Retina (tissue), 1 donor: ENCODE data around the gene TPCN1.
A peak's percentile ranks its signal among the peaks of the same experiment; 100 is the strongest.

Experiments used
- DNase-seq: peaks from one replicate; pipeline ENCODE4 v3.0.0-alpha.2; 2016

Gene TPCN1

DNA sequence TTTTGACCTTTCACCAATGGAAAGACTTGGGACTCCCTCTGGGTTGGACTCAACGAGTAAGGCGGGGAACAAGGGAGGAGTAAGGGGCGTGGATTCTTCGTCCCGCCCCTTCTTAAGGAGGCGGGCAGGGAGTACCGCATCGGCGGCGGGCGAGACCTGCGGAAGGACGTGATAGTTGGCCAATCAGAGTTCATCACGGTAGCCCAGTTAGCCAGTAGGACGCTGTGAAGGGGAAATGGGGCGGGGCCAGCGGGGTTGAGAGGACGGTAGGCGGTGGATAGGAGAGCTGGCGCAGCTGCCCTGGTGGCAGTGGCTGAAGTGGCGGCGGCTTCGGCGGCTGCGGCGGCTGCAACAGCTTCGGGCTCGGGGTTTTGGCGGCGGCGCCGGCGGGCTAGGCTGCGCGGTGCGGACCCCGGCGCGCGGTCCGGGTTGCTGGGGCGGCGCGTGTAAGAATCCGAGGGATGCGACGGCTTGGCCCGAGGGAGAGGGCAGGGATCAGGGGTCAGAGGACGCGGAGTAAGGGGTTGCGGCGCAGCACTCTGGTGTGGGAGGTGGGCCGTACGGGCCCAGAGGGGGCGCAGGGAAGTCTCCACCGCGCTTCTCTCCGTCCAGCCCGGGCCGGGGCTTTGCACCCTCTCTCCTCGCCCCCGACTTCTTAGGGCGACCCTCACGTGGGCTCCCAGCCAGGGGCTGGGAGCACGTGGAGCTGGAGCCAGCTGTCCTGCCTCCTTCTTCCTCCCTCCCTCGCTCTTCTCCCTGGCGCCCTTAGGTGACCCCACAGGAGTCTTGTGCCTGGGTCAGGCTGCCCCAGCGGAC, at the start of gene TPCN1:
TSS of gene TPCN1 (plus strand) at position 284 of the 816 bp plus-strand sequence. CDS start 5,389 bp downstream, outside the sequence.
- peak; percentile 97 for DNase-seq

GRCh38 chr12:113171543-113171942, 49.7 kb upstream of the TPCN1 start:
- no peak for DNase-seq

GRCh38 chr12:113172185-113172584, 49.1 kb upstream of the TPCN1 start:
- no peak for DNase-seq

- no peak for DNase-seq
Measured at GRCh38 chr12:113173081-113173698, 48.1 kb upstream of the TPCN1 start.

DNA sequence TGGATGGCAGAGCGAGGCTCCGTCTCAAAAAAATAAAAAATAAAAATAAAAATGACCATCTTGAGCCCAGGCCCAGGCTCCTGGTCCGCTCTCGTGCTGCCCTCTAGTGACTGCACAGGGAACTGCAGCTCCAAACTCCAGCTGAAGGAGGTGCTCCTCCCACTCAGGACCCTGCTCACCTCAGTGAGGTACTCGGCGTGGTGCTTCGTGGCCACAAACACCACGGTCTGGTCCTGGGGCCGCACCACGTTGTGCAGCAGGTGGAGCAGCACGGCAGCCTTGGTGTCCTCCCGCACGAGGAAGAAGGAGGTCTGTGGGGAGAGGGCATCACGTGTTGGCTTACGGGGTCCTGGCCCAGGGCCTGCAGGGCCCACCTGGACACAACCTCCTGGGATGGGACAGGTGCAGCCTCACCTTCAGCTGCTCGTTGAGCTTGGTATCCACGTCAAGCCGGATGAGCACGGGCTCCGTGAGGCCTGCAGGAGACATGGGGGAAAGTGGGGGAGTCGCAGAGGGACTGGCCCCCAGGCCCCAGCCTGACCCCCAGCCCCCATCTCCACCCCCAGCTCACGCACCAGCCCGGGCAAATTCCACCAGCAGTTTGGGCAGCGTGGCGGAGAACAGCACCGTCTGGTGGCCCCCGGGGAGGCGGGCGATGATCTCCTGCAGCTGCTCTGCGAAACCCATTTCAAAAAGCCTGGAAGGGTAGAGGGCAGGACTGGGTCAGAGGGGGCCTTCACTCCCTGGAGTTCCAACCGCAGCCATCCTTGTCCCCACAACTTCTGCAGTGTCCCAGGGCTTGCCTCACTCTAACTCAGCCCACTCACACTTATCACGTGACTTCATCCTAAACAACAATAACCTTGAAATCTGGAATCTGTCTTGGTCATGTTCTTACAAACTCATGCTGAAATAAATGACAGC, 46.5 kb upstream of the TPCN1 start:
- DNase-seq: peak; percentile 77

GRCh38 chr12:113179023-113179422, 42.2 kb upstream of the TPCN1 start:
- no peak for DNase-seq

DNA sequence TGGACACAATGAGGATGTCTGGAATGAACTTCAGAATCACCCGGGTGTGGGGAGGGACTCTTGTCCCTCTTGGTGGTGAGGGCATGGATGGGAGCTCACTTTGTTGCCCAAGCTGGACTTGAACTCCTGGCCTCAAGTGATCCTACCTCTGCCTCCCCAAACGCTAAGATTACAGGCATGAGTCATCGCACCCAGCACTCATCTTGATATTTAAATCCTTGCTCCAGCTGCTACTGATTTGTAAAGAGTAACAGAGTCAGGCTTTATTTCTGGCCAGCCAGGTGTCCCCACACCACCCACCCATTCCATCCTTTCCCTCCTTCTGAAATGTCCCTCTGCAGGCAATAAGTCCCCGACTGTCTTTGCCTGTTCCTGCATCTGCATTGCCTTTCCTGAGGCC, 40.9 kb upstream of the TPCN1 start:
- no peak for DNase-seq

GRCh38 chr12:113181975-113182374, 39.3 kb upstream of the TPCN1 start:
- no peak for DNase-seq

DNA sequence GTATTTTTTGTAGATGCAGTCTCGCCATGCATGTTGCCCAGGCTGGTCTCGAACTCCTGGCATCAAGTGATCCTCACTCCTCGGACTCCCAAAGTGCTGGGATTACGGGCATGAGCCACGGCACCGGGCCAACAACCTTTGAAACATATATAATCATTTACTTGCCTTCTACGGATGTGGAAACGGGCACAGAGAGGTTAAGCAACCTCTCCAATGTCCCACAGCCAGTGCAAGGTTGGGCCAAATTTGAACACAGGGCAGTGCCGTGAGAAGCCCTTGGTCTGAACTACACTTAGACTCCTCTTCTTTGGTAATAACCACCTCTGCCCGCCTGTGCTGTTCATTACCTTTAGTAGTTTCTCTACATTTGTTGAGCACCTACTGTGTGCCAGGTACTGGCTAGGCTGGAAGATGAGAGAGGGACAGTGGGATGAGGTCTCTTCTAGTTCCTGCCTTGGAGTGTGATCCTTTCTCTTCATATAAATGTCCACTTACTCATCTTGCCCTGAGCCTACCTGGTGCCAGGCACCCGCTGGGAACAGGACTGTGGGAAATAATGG, 38.2 kb upstream of the TPCN1 start:
- DNase-seq: no peak

- no peak for DNase-seq
Measured at GRCh38 chr12:113184098-113184899, 37.0 kb upstream of the TPCN1 start.

DNA sequence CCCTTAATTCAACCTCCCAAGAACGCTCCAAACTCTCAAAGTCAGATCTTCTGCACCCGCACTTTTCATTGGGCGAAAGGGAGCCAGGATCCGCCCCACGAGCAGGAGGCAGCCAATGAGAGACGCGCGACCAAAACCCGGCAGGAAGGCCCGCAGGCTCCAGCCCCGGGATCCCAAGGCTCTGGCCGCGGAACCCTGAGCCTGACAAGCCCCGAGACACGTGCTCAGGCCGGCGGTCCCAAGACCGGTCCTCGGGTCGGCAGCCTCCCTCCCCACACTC, 36.4 kb upstream of the TPCN1 start:
- DNase-seq: peak; percentile 96

DNA sequence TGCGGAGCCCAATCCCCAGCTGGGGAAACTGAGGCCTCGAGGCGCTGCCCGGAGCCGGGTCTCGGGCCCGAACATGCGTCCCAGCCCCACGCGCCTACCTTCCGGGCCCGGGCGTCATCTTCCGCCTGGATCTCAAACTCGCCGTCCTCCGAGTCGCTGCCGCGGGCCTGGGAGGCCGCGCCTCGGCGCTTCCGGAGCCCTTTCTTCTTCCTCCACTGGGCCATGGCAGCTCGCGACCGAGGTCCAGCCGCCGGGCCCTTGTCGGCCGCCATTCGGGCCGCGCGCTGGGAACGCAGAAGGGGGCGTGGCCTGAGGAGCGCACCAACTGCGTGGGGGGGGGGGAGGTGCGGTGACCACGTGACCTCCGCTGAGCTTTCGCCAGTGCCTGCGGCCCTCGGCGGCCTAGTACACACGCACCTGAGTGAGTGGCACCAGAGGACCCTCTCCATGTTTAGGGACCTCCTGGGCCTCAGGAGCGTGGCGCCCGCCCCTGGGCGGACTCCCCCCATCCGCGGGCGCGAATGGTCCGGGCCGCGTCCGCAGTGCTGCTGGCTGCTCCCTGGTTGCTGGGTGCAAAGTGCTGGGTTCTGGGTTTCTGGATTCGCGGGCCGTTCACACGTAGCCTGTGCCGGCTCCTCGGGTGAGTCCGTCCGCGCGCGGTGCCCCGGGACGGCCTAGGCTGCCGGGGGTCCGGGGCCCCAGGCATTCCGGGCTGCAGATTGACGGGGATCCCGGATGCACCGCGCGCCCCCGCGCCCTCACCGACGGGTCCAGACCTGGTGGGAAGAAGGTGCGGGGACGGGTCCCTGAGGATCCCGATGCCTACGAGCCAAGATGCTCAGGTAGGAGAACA, 35.9 kb upstream of the TPCN1 start, which contains the start of the genes DDX54 and RITA1:
TSS of gene DDX54 (minus strand) at position 299 of the 853 bp plus-strand sequence. CDS start at position 272, 27 bp downstream.
TSS of gene RITA1 (plus strand) at position 542 of the 853 bp plus-strand sequence. CDS start 1,026 bp downstream, outside the sequence.
- peak; percentile 97 for DNase-seq

DNA sequence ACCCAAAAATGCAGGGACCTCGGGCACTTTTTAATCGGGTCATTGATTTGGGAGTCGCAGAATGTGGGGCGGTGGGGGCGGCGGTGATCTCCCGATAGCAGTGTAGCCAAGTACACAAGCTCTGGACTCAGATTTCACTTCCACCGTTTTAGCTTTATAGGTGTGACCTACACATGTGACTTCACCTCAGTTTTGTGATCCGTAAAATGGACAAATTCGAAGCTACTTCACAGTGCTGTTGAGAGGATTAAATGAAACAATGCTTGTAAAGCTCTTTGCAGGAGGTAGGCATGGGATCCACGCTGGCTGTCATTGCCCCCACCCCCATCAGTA, 35.3 kb upstream of the TPCN1 start:
- no peak for DNase-seq

- DNase-seq: no peak
Measured at GRCh38 chr12:113186666-113187325, 34.5 kb upstream of the TPCN1 start.

DNA sequence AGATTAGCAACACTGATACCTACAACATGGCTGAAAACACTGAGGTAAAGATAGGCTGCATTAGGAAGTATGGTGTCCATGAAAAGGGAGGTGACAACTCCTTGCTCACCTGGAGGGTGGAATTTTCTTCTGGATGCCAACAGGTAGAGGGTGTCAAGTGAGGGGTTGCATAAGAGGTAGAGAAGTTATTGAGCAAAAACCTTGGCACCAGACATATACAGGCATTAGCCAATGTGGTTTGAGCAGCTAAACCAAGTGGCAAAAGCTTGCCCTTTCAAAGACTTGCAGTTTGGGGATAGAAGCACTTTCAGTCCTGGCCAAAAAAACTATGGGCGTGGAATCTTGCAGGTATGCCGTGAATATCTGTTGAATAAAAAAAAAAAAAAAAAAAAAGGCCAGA, 31.9 kb upstream of the TPCN1 start:
- DNase-seq: no peak

- peak; percentile 51 for DNase-seq
Measured at GRCh38 chr12:113190761-113191160, 30.5 kb upstream of the TPCN1 start.

- no peak for DNase-seq
Measured at GRCh38 chr12:113191227-113191626, 30.0 kb upstream of the TPCN1 start.

DNA sequence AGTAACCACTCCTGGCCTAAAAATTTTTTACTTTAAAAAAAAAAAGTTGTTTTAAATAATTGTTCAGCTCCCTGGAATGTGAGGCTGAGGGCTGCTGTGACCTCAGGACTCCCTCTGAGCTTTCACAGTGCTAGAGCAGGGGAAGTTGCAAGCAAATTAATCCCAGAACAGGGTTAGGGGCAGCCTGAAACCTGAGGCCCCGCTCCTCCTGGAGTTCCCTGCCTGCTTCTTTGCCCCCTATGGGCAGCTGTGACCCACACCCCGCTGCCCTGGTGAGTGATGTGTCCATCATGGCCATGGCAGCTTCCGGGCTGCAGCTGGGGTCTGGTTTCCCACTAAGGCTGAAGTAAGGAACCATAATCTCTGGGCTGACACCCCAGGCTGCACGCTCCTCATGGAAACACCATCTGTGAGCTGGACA, 26.3 kb upstream of the TPCN1 start:
- peak; percentile 54 for DNase-seq

DNA sequence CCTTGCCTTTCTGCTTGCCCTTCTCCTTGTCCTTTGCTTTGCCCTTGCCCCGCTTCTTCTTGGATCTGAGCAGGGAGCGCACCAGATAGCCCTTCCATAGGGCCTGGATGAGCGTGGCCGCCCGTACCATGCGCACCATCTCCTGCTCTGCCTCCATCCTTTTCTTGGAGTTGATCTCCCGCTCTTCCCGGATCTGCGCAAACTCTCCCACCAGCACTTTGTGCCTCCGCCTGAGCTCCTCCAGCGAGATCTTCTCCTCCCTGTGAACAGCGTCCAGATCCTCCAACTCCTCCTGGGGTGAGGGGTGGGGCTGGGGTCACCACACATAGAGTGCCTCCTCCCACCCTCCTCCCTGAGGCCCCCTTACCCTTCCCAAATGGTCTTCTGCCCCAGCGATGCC, 25.7 kb upstream of the TPCN1 start:
- no peak for DNase-seq

- no peak for DNase-seq
Measured at GRCh38 chr12:113196582-113196981, 24.7 kb upstream of the TPCN1 start.

DNA sequence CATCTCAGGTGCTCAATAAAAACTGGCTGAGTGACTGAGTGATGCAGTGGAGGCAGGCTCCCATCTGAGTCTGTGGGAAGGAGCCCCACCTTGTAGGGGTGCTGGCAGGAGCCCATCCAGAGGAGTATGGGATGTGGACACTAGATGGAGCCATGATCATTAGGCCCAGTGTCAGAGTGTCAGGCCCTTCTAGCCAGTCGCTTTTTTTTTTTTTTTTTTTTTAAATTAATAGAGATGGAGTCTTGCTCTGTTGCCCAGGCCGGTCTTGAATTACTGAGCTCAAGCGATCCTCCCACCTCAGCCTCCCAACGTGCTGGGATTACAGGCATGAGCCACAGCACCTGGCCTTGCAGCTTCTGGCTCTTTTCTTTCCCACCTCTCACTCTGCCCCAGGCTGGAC, 24.3 kb upstream of the TPCN1 start:
- DNase-seq: peak; percentile 61
